Renal cortical epithelial cell (primary cell): Measurements from ENCODE around the gene PPP4R1. TPM values are rescaled to one million over a fixed set of nuclear protein-coding genes. Genes with fewer than 3 reads are reported as not detected.

Experiments
- DNase-seq: peaks from one replicate; pipeline ENCODE4 v3.0.0-alpha.2; 2011; ENCODE audit warnings: low read depth
- total RNA-seq: library from RNA; depleted of rRNA; stranded (reverse); fragments of >200 nt; gene quantifications from 2 replicates; pipeline ENCODE4 v1.2.3, GENCODE V29; 2014

Gene PPP4R1
- total RNA-seq, 1 donor from 2014 or later = 166 TPM

- no peak for DNase-seq
Observed at GRCh38 chr18:9547782-9548181, 66.6 kb downstream of the PPP4R1 start.

- no peak for DNase-seq
Observed at GRCh38 chr18:9546468-9546867, 67.9 kb downstream of the PPP4R1 start.

GRCh38 chr18:9545029-9545428 lies 69.3 kb downstream of the PPP4R1 start:
- DNase-seq = no peak

- no peak for DNase-seq
Observed at GRCh38 chr18:9542924-9543323, 71.4 kb downstream of the PPP4R1 start.

GRCh38 chr18:9539938-9540337 lies 74.4 kb downstream of the PPP4R1 start:
- DNase-seq = no peak

- DNase-seq = peak; percentile 25
Observed at GRCh38 chr18:9539283-9539682, 75.1 kb downstream of the PPP4R1 start.

- DNase-seq = no peak
Observed at GRCh38 chr18:9537677-9538076, 76.7 kb downstream of the PPP4R1 start.

GRCh38 chr18:9536354-9537152 lies 77.8 kb downstream of the PPP4R1 start:
- DNase-seq = no peak

- peak; percentile 22 for DNase-seq
Observed at GRCh38 chr18:9535430-9535991, 78.8 kb downstream of the PPP4R1 start.

GRCh38 chr18:9534844-9535243 lies 79.5 kb downstream of the PPP4R1 start:
- DNase-seq = no peak

- no peak for DNase-seq
Observed at GRCh38 chr18:9531791-9532410, 82.5 kb downstream of the PPP4R1 start.

GRCh38 chr18:9530226-9531009 lies 83.9 kb downstream of the PPP4R1 start:
- no peak for DNase-seq

GRCh38 chr18:9526458-9526857 lies 87.9 kb downstream of the PPP4R1 start:
- peak; percentile 36 for DNase-seq

- no peak for DNase-seq
Observed at GRCh38 chr18:9522952-9523351, 91.4 kb downstream of the PPP4R1 start.

GRCh38 chr18:9521770-9522169 lies 92.6 kb downstream of the PPP4R1 start:
- no peak for DNase-seq

- DNase-seq = no peak
Observed at GRCh38 chr18:9520666-9521065, 93.7 kb downstream of the PPP4R1 start.

GRCh38 chr18:9519399-9519798 lies 95.0 kb downstream of the PPP4R1 start:
- no peak for DNase-seq

- no peak for DNase-seq
Observed at GRCh38 chr18:9517869-9518268, 96.5 kb downstream of the PPP4R1 start.

GRCh38 chr18:9516437-9517064 lies 97.8 kb downstream of the PPP4R1 start:
- peak; percentile 58 for DNase-seq

GRCh38 chr18:9513971-9514512 lies 100.3 kb downstream of the PPP4R1 start:
- DNase-seq = peak; percentile 54

- no peak for DNase-seq
Observed at GRCh38 chr18:9508446-9509025, 105.8 kb downstream of the PPP4R1 start.
